T-helper 2 cell (primary cell): ENCODE results near the gene GDAP1L1.
"Not testable (repeated sequence)": the region's sequence is repeated elsewhere in the genome, so short reads cannot be mapped to it uniquely, and the experiment has no call there.

Experiments used
- DNase-seq, 5 experiments: peaks; one replicate each; pipeline versions ENCODE4 v3.0.0 to v3.0.0-alpha.2; 2012 to 2022

The GDAP1L1 gene

GRCh38 chr20:44304383-44304782 is 57.3 kb downstream of the GDAP1L1 start:
- no peak for DNase-seq

- DNase-seq = no peak
Measured at GRCh38 chr20:44306927-44307326, 59.8 kb downstream of the GDAP1L1 start.

GRCh38 chr20:44309763-44310663 is 62.9 kb downstream of the GDAP1L1 start:
- DNase-seq = peak in 1 of 5 experiments; percentile 13

- DNase-seq = peak; percentile 97 to 99 (median 98)
Measured at GRCh38 chr20:44310664-44311639, 63.8 kb downstream of the GDAP1L1 start, which contains the start of gene FITM2. Gene FITM2 (minus strand): TSS chr20:44311202. CDS start chr20:44311148, 54 bp downstream.

GRCh38 chr20:44314870-44315269 is 67.8 kb downstream of the GDAP1L1 start:
- no peak for DNase-seq

- peak in 1 of 5 experiments; percentile 20 for DNase-seq
Measured at GRCh38 chr20:44319839-44320422, 72.8 kb downstream of the GDAP1L1 start.

- DNase-seq = no peak
Measured at GRCh38 chr20:44324343-44324742, 77.2 kb downstream of the GDAP1L1 start.

GRCh38 chr20:44326391-44327159 is 79.5 kb downstream of the GDAP1L1 start:
- peak in 1 of 5 experiments; percentile 9 for DNase-seq

GRCh38 chr20:44327748-44328147 is 80.6 kb downstream of the GDAP1L1 start:
- DNase-seq = not testable (repeated sequence)

- DNase-seq = no peak
Measured at GRCh38 chr20:44328428-44328827, 81.3 kb downstream of the GDAP1L1 start.
